ENCODE data around the gene RGMA.

DNA sequence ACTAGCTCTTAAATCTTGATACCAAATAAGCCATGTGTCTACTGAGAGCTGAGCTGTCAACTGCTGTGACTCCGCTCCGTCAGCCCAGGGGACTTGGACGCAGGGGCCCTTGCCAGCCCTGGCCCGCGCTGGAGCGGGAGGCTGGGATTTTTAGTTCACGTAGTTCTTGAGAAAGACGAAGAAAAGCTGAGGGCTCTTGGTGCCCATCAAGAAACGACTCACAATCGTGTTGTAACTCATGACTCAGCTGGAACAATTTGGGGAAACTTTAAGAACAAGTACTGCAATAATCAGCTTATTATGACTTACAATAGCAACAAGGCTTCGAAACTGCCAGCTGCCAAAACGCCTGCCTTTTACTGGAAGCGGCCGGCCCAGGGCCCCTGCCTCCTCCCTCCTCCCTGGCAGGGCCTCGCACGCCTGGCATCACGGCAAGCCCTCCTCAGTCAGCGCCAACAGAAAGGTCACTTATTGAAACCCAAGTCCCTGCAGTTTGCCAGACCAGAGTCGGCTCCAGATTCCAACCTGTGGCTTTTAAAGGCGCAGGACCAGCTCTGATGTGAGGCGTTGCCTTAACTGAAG is 60.3 kb downstream of the RGMA start:
- TF ChIP-seq, protein P1, sequence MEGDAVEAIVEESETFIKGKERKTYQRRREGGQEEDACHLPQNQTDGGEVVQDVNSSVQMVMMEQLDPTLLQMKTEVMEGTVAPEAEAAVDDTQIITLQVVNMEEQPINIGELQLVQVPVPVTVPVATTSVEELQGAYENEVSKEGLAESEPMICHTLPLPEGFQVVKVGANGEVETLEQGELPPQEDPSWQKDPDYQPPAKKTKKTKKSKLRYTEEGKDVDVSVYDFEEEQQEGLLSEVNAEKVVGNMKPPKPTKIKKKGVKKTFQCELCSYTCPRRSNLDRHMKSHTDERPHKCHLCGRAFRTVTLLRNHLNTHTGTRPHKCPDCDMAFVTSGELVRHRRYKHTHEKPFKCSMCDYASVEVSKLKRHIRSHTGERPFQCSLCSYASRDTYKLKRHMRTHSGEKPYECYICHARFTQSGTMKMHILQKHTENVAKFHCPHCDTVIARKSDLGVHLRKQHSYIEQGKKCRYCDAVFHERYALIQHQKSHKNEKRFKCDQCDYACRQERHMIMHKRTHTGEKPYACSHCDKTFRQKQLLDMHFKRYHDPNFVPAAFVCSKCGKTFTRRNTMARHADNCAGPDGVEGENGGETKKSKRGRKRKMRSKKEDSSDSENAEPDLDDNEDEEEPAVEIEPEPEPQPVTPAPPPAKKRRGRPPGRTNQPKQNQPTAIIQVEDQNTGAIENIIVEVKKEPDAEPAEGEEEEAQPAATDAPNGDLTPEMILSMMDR (IDR thresholded peaks at IDR 0.05), result no peak
- peak in 1 of 2 donors; percentile 32 for TF ChIP-seq POLR2A (IDR thresholded peaks at IDR 0.05)

Data from adrenal gland (tissue), 5 donors.